Mononuclear cell (primary cell): ENCODE results near the gene FBXL7. TPM values are rescaled to one million over a fixed set of nuclear protein-coding genes. Genes with fewer than 3 reads are reported as not detected.

Experiments
- H3K27me3 ChIP-seq: 2 replicates; pipeline ENCODE4 v1.6.0; 2011; ENCODE audit warnings: low read length, control low read depth; ENCODE audit not compliant: insufficient read depth
- H3K4me1 ChIP-seq: 2 replicates; pipeline ENCODE4 v1.5.1; 2011; ENCODE audit warnings: mild to moderate bottlenecking, low read length, control low read depth; ENCODE audit not compliant: insufficient read depth
- H3K4me3 ChIP-seq: 2 replicates; pipeline ENCODE4 v1.5.1; 2011; ENCODE audit warnings: mild to moderate bottlenecking, low read length, moderate library complexity
- H3K9me3 ChIP-seq: 2 replicates; pipeline ENCODE4 v1.5.1; 2011; ENCODE audit warnings: low read depth, mild to moderate bottlenecking, control low read depth, low read length
- total RNA-seq: library from RNA; depleted of rRNA; stranded (reverse); fragments of >200 nt; gene quantifications from one replicate; pipeline ENCODE4 v1.2.3, GENCODE V29; 2012

The FBXL7 gene
- total RNA-seq, 1 donor, result not detected

DNA sequence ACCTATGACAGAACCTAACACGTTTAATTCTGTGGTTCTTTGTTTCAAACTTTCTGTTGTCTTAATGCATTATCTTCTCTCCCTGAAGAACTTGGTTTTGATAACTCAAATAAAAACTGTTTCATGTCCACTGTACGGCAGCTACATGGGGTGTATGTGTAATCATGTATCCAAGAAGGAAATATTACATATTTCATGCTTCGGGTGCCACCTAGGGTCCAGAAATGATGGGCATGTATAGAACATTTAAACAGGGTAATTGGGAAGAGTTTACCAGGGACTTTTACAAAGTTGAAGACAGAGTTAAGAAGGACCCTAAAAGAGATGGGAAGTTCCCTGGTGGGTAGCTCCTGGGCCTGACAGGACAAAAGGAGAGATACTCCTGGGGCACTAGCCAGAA, 291.3 kb downstream of the FBXL7 start:
- Histone ChIP-seq H3K27me3 (no peaks in the 10 kb centered on the region), H3K4me1 (no peaks in the 10 kb centered on the region), H3K4me3 (no peak overlapping the region), H3K9me3 (no peaks in the 10 kb centered on the region)

- Histone ChIP-seq H3K4me1 (no peaks in the 10 kb centered on the region), H3K27me3 (no peaks in the 10 kb centered on the region), H3K9me3 (no peaks in the 10 kb centered on the region), H3K4me3 (no peak overlapping the region)
Observed at GRCh38 chr5:15791859-15792258, 291.9 kb downstream of the FBXL7 start.

GRCh38 chr5:15794052-15794985, 294.3 kb downstream of the FBXL7 start:
- Histone ChIP-seq H3K9me3 (no peaks in the 10 kb centered on the region), H3K4me1 (no peaks in the 10 kb centered on the region), H3K4me3 (no peak overlapping the region), H3K27me3 (no peaks in the 10 kb centered on the region)

GRCh38 chr5:15796096-15796495, 296.1 kb downstream of the FBXL7 start:
- Histone ChIP-seq H3K4me3 (no peak overlapping the region), H3K27me3 (no peaks in the 10 kb centered on the region), H3K4me1 (no peaks in the 10 kb centered on the region), H3K9me3 (no peaks in the 10 kb centered on the region)

DNA sequence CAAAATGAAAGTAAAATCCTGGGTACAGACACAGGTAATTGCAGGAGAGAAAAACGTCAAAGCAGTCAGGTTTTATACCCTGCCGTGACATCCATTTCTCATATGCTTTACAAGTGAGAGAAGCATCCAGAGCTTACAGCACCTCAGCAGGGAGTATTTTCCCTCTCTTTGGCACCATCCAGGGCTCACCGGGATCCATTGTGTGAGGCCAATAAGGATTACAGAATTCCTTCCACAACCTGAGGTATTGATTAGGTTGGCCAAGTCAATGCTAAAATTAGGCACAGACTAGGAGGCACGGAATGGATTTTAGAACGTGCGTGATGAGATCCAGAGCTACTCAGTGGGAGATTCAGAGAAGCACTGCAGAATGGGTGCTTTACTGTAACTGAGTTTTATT, 296.6 kb downstream of the FBXL7 start:
- Histone ChIP-seq H3K4me1 (no peaks in the 10 kb centered on the region), H3K9me3 (no peaks in the 10 kb centered on the region), H3K27me3 (no peaks in the 10 kb centered on the region), H3K4me3 (no peak overlapping the region)

DNA sequence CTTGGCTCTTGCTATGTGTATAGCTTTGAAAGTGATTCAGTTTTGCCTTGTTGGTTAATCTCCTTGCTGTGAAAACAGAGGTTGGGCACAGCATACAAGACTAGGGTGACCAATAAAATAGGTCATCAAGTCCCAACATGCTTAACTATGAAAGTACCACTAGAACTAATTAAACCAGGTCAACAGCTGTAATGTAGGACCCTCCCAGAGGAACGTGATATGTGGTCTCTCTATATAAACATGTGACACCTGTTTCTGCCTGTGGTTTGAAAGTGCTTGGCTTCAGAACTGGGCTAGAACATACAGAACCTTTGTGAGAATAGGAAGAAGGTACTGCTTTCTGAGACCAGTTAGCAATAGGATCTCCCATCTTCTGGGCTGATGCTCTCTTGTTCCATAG, 297.1 kb downstream of the FBXL7 start:
- Histone ChIP-seq H3K4me1 (no peaks in the 10 kb centered on the region), H3K27me3 (no peaks in the 10 kb centered on the region), H3K4me3 (no peak overlapping the region), H3K9me3 (no peaks in the 10 kb centered on the region)

- Histone ChIP-seq H3K27me3 (no peaks in the 10 kb centered on the region), H3K4me1 (no peaks in the 10 kb centered on the region), H3K4me3 (no peak overlapping the region), H3K9me3 (no peaks in the 10 kb centered on the region)
Observed at GRCh38 chr5:15798006-15798405, 298.0 kb downstream of the FBXL7 start.

- H3K4me3 ChIP-seq, result no peak overlapping the region
- no peaks in the 10 kb centered on the region for H3K27me3 ChIP-seq
- H3K4me1 ChIP-seq, result no peaks in the 10 kb centered on the region
- H3K9me3 ChIP-seq, result no peaks in the 10 kb centered on the region
Observed at GRCh38 chr5:15799014-15799413, 299.0 kb downstream of the FBXL7 start.

GRCh38 chr5:15799612-15800011, 299.6 kb downstream of the FBXL7 start:
- Histone ChIP-seq H3K4me1 (no peaks in the 10 kb centered on the region), H3K27me3 (no peaks in the 10 kb centered on the region), H3K4me3 (no peak overlapping the region), H3K9me3 (no peaks in the 10 kb centered on the region)

DNA sequence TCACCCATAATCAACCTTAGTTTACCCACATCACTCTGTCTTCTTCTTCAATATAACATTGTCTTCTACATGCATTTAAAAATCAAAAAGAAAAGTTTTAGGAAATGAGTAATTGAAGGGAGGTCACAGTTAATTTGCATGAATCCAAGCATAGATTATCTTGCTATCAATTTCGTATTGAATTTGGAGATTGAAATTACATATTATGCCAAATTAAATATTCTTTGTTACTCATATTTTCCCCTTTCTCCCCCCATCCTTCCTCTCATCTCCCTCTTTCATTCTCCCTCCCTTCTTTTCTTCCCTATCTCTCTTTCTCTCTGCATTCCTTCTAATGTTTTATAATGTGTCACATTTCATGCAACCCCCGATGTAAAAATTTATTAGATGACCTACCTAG, 303.3 kb downstream of the FBXL7 start:
- H3K4me1 ChIP-seq, result no peaks in the 10 kb centered on the region
- H3K9me3 ChIP-seq, result no peaks in the 10 kb centered on the region
- H3K27me3 ChIP-seq, result no peaks in the 10 kb centered on the region
- no peak overlapping the region for H3K4me3 ChIP-seq

DNA sequence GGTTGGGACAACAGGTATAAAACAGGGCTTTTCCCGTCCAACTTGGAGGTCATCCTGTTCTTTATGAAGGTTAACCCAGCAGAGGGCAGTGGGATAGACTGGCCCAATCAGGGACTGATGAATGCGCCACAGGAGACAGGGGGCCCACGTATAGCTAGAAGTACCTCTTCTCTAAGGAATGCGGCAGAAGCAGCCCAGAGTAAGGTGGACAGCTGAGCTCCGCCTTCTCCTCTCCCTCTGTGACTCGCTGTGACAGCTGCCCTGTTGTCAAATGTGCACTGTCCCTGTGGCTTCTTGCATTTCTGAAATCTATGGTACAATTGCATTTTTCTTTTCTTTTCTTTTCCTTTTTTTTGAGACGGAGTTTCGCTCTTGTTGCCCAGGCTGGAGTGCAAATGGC, 306.6 kb downstream of the FBXL7 start:
- Histone ChIP-seq H3K4me1 (no peaks in the 10 kb centered on the region), H3K27me3 (no peaks in the 10 kb centered on the region), H3K9me3 (no peaks in the 10 kb centered on the region), H3K4me3 (no peak overlapping the region)

- Histone ChIP-seq H3K27me3 (no peaks in the 10 kb centered on the region), H3K9me3 (no peaks in the 10 kb centered on the region), H3K4me3 (no peak overlapping the region)
Observed at GRCh38 chr5:15807248-15807647, 307.3 kb downstream of the FBXL7 start.

DNA sequence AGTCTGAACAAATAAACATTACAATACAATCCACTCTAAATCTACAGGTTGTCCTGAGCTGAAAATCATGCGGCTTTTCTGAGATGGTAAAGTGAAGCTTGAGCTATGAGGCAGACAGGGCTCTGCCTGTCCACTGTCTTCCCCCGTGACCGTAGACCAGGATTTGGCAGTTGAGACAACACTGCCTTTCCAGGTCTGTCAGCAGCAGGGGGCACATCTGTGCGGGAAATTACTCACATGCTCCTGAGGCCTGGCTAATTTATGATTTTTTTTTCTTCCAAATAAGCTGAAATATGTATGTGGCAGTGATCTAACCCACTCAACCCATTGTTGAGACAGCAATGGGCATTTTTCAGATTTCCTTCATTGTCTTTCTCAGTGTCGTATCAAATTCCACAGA, 307.9 kb downstream of the FBXL7 start:
- no peak overlapping the region for H3K4me3 ChIP-seq
- H3K27me3 ChIP-seq, result no peaks in the 10 kb centered on the region
- no peaks in the 10 kb centered on the region for H3K9me3 ChIP-seq
- H3K4me1 ChIP-seq, result no peaks in the 10 kb centered on the region

More at GRCh38 chr5:15807248-15807647, 307.3 kb downstream of the FBXL7 start:
- H3K4me1 ChIP-seq, result no peaks in the 10 kb centered on the region

DNA sequence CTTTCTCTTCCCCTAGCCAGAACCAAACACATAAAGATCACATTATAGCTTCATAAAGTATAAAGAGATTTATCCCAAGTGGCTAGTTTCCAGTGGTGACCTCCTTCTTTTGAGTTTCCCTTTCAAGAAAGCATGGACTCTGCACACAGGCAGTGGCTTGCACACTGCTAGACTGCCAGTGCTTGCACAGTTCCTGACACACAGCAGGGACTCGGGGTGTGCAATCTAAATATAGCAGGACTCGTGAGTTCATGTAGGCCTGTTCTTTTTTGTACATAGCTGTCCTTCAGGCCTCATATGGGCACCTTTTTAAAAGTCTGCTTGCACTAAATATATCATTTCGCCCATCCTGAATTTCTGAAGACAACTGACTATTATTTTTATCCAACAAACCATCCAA, 308.6 kb downstream of the FBXL7 start:
- Histone ChIP-seq H3K9me3 (no peaks in the 10 kb centered on the region), H3K4me1 (no peaks in the 10 kb centered on the region), H3K27me3 (no peaks in the 10 kb centered on the region), H3K4me3 (no peak overlapping the region)

DNA sequence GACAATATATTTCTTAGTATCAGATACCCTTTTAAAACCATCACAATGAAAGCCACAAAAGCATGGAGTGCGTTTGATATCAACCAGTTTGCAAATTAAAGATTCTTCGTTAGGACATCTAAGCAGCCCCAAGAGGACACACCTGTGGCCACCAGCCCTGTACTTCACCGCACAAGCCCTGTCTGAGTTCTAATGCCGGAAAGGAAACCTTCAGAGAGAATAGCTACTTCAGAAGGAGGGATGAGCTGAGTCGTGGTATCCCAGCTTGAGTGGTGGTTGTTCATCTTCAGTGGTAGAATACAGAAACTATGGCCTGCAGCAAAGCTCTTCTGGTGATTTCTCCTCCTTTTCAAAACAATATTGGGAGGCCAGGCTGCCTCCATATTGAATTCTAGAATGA, 319.6 kb downstream of the FBXL7 start:
- Histone ChIP-seq H3K4me1 (no peaks in the 10 kb centered on the region), H3K4me3 (no peak overlapping the region), H3K9me3 (no peaks in the 10 kb centered on the region), H3K27me3 (no peaks in the 10 kb centered on the region)

- Histone ChIP-seq H3K4me3 (no peak overlapping the region), H3K27me3 (no peaks in the 10 kb centered on the region), H3K9me3 (no peaks in the 10 kb centered on the region), H3K4me1 (no peaks in the 10 kb centered on the region)
Observed at GRCh38 chr5:15821506-15821905, 321.5 kb downstream of the FBXL7 start.
